Suprapubic skin (tissue), 4 donors: Measurements from ENCODE around the gene ACAA2. TPM values are rescaled to one million over a fixed set of nuclear protein-coding genes. Genes with fewer than 3 reads are reported as not detected.

Source experiments
- DNase-seq, 2 donors: peaks; one replicate each; pipeline ENCODE4 v3.0.0-alpha.2; 2019; ENCODE audit warnings: low spot score in 2 of 2
- H3K27ac ChIP-seq: fragments of 200-600 bp; sonication (generic); one replicate; pipeline ENCODE4 v1.5.1; 2019
- H3K27me3 ChIP-seq: fragments of 200-600 bp; sonication (generic); one replicate; pipeline ENCODE4 v1.5.1; 2019
- H3K36me3 ChIP-seq: fragments of 200-600 bp; sonication (generic); one replicate; pipeline ENCODE4 v1.5.1; 2019
- H3K4me1 ChIP-seq: fragments of 200-600 bp; sonication (generic); one replicate; pipeline ENCODE4 v1.5.1; 2019
- H3K4me3 ChIP-seq: fragments of 200-600 bp; sonication (generic); one replicate; pipeline ENCODE4 v1.5.1; 2019; ENCODE audit warnings: mild to moderate bottlenecking
- H3K9me3 ChIP-seq: fragments of 200-600 bp; sonication (generic); one replicate; pipeline ENCODE4 v1.5.1; 2019
- EP300 ChIP-seq: sonication (generic); formaldehyde crosslinking; IDR thresholded peaks from one replicate; pipeline ENCODE4 v1.6.1; 2017; ENCODE audit warnings: antibody characterized with exemption
- POLR2A ChIP-seq, 2 donors: fragments of 450-650 bp; IDR thresholded peaks; one replicate each; pipeline ENCODE4 v1.6.1; 2017; ENCODE audit warnings: antibody characterized with exemption in 2 of 2, mild to moderate bottlenecking in 2 of 2, moderate library complexity in 2 of 2
- POLR2AphosphoS5 ChIP-seq, 3 donors: sonication (generic); formaldehyde crosslinking; IDR thresholded peaks; one replicate each; pipeline ENCODE4 v1.6.1; 2017; ENCODE audit warnings: antibody characterized with exemption in 3 of 3
- WGBS: methylation state at CpG from one replicate; pipeline ENCODE4 v1.1.5; 2018; 5-methylcytosine and 5-hydroxymethylcytosine counted together
- total RNA-seq, 4 donors: library from RNA; depleted of rRNA; stranded (reverse); fragments of >200 nt; gene quantifications; one replicate each; pipeline ENCODE4 v1.1.0, GENCODE V29; 2016
- TF ChIP-seq, protein P1 (sequence below), 2 donors: fragments of 200-600 bp in 1 of 2; fragments of 450-650 bp in 1 of 2; sonication (generic) in 1 of 2; IDR thresholded peaks; one replicate each; pipeline ENCODE4 v1.5.1; 2016 to 2019; ENCODE audit warnings: antibody characterized with exemption in 2 of 2, mild to moderate bottlenecking in 1 of 2, moderate library complexity in 1 of 2

Gene ACAA2
- total RNA-seq, 4 donors from 2014 or later = 22.0 to 40.6 (median 27.9) TPM

DNA sequence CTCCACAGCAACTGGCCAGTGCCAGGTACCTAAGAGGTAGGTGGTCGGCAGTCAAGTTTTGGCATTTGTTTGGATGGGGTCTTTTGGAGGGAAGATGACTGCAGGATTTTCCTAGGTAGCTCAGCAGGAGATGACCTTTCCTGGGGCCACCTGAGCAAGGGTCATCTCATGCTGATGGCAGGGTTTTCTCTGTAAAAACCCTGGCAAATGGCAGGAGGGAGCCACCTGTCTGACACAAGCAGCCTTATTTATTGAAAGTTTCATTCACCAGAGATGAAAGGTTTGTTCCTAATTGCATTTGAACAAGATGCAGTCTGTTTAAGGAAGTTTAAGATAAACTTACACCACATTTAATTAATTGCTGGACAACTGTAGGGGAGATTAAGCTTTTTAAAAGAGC is 31.6 kb upstream of the ACAA2 start:
- Histone ChIP-seq H3K27ac (no peak overlapping the region), H3K4me1 (peaks cover 3% of the 10 kb centered on the region), H3K27me3 (peaks cover 4% of the 10 kb centered on the region), H3K4me3 (no peak overlapping the region), H3K9me3 (no peaks in the 10 kb centered on the region), H3K36me3 (no peaks in the 10 kb centered on the region)
- TF ChIP-seq, protein P1, sequence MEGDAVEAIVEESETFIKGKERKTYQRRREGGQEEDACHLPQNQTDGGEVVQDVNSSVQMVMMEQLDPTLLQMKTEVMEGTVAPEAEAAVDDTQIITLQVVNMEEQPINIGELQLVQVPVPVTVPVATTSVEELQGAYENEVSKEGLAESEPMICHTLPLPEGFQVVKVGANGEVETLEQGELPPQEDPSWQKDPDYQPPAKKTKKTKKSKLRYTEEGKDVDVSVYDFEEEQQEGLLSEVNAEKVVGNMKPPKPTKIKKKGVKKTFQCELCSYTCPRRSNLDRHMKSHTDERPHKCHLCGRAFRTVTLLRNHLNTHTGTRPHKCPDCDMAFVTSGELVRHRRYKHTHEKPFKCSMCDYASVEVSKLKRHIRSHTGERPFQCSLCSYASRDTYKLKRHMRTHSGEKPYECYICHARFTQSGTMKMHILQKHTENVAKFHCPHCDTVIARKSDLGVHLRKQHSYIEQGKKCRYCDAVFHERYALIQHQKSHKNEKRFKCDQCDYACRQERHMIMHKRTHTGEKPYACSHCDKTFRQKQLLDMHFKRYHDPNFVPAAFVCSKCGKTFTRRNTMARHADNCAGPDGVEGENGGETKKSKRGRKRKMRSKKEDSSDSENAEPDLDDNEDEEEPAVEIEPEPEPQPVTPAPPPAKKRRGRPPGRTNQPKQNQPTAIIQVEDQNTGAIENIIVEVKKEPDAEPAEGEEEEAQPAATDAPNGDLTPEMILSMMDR (IDR thresholded peaks at IDR 0.05) = no peak
- TF ChIP-seq POLR2AphosphoS5 (IDR thresholded peaks at IDR 0.05) = no peak
- WGBS = 93% methylated on average over 1 of the region's 1 CpG
- DNase-seq = no peak

- no peaks in the 10 kb centered on the region for H3K36me3 ChIP-seq
- peaks cover 3% of the 10 kb centered on the region for H3K27me3 ChIP-seq
- no peaks in the 10 kb centered on the region for H3K9me3 ChIP-seq
- no peak overlapping the region for H3K4me3 ChIP-seq
- DNase-seq = no peak
- TF ChIP-seq POLR2AphosphoS5 (IDR thresholded peaks at IDR 0.05) (no peak), POLR2A (IDR thresholded peaks at IDR 0.05) (no peak), EP300 (no peak)
- TF ChIP-seq, protein P1 (IDR thresholded peaks at IDR 0.05) = no peak
- peaks cover 3% of the 10 kb centered on the region for H3K4me1 ChIP-seq
- 76% methylated on average over 6 of the region's 6 CpGs for WGBS
- H3K27ac ChIP-seq = no peak overlapping the region
Observed at GRCh38 chr18:49843778-49844625, 30.7 kb upstream of the ACAA2 start.

DNA sequence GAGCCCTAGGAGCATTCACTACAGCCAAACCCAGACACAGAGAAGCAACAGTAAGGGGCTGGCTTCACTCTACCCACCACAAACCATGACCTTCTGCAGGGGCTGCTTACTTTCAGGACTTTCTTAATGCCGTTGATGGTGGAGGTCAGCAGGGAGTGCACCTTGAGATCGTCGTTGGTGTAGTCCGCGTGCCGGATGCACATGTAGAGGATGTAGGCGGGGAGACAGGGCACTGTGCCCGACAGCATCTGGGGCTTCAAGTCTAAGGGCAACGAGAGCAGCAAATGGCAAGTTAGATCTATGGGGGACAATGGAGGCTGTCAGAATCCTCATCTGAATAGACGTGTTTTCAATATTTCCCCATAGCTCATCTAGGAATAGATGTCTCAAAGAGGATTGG is 29.8 kb upstream of the ACAA2 start:
- no peak overlapping the region for H3K27ac ChIP-seq
- H3K4me3 ChIP-seq = no peak overlapping the region
- TF ChIP-seq, protein P1 (IDR thresholded peaks at IDR 0.05) = no peak
- no peak for TF ChIP-seq EP300
- TF ChIP-seq POLR2A (IDR thresholded peaks at IDR 0.05) = no peak
- no peak for TF ChIP-seq POLR2AphosphoS5 (IDR thresholded peaks at IDR 0.05)
- no peaks in the 10 kb centered on the region for H3K36me3 ChIP-seq
- H3K9me3 ChIP-seq = no peaks in the 10 kb centered on the region
- H3K4me1 ChIP-seq = peaks cover 3% of the 10 kb centered on the region
- DNase-seq = no peak
- 95% methylated on average over 10 of the region's 10 CpGs for WGBS
- H3K27me3 ChIP-seq = no peaks in the 10 kb centered on the region

DNA sequence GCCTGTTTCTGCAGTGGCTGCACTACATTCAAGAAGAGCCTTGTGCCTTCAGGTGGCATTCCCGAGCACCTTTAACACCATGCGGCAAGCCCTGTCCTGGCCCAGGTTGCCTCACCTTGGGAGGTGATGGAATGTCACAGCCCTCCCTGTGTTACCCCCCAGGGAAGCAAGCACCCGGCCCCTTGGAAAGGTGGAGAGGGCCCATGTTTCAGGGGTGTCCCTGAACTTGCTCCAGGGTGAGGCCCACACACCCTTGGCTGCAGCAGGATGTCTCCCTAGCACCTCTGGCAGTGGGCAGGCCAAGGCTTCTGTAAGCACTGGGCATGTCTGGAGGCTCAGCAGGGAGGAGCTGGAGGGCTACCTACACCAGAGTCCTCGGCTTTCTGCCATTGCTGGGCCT is 29.3 kb upstream of the ACAA2 start:
- H3K36me3 ChIP-seq = no peaks in the 10 kb centered on the region
- no peaks in the 10 kb centered on the region for H3K27me3 ChIP-seq
- DNase-seq = no peak
- 20% methylated on average over 1 of the region's 4 CpGs for WGBS
- TF ChIP-seq, protein P1 (IDR thresholded peaks at IDR 0.05) = no peak
- no peak for TF ChIP-seq EP300
- TF ChIP-seq POLR2AphosphoS5 (IDR thresholded peaks at IDR 0.05) = no peak
- TF ChIP-seq POLR2A (IDR thresholded peaks at IDR 0.05) = no peak
- no peaks in the 10 kb centered on the region for H3K9me3 ChIP-seq
- H3K4me1 ChIP-seq = peaks cover 3% of the 10 kb centered on the region
- no peak overlapping the region for H3K27ac ChIP-seq
- H3K4me3 ChIP-seq = no peak overlapping the region

DNA sequence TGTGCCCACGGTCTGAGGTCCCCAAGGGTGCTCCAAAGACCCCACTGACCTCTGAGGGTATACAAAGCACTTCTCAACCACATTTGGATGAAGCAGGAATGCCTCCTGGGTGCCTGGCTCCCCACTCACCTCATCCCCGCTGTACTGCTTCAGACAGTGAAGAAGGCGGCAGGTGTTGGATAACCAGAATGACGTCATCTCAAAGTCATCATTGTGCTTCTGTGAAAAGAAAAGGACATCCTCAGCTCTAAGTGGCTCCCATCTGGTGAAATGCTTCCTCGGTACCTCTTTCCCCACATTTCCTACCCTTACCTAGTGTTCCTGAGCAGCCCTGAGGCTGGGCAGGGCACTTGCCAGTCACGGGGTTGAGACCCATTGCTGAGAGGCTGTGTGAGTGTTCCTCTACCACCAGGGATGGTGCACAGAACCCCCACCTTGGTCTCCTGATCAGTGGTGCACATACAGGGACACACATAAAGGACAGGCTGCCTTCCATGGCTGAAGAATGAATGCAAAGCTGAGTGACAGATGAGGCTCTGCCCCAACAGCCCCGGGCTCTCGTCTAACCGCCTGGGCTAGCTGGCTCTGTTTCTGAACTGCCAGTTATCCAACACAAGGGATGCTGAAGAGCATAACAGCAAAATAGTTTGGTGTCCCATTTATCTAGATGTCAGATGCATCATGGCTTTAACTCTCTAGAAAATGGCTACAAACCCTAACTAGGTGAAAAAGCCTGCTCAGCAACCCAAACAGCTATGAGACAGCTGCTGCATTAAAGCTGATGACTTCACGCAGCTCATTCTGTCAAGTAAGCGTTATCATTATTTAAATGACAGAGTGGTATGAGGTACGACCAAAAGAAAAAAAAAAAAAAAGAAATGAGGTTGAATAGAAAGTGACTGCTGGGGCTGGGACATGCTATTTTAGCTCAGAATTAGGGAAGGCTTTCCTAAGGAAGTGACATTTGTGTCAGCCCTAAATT is 28.2 kb upstream of the ACAA2 start:
- no peak for DNase-seq
- H3K4me3 ChIP-seq = no peak overlapping the region
- H3K27me3 ChIP-seq = no peaks in the 10 kb centered on the region
- no peaks in the 10 kb centered on the region for H3K9me3 ChIP-seq
- TF ChIP-seq POLR2AphosphoS5 (IDR thresholded peaks at IDR 0.05) (no peak), EP300 (no peak), POLR2A (IDR thresholded peaks at IDR 0.05) (no peak)
- TF ChIP-seq, protein P1 (IDR thresholded peaks at IDR 0.05) = no peak
- peaks cover 3% of the 10 kb centered on the region for H3K4me1 ChIP-seq
- 76% methylated on average over 11 of the region's 12 CpGs for WGBS
- no peak overlapping the region for H3K27ac ChIP-seq
- H3K36me3 ChIP-seq = no peaks in the 10 kb centered on the region
